ENCODE measurements around the gene AADACL3. TPM values are rescaled to one million over a fixed set of nuclear protein-coding genes. Genes with fewer than 3 reads are reported as not detected.
"Not testable (repeated sequence)": the region's sequence is repeated elsewhere in the genome, so short reads cannot be mapped to it uniquely, and the experiment has no call there.

AADACL3 gene
- total RNA-seq, 2 experiments from 2014 or later: not detected

DNA sequence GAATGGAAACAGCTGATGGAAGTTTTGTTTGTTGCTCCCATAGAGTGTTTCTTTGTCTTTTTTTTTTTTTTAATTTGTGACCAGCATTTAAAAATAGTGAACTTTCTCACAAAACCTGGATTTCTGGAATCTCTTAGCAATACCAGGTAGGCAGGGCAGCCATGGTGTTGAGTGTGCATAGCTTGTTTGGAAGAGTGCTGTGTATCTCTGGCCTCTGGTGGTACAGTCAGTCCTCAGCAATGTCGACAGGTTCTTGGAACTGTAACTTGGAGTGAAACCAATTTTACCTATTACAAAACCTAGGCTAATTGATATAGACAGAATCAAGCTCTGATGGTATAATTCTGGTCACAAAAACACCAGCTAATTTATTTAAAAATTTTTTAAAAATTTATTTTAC lies 6.7 kb downstream of the AADACL3 start:
- no peak overlapping the region for H3K27ac Mint-ChIP-seq
- Histone ChIP-seq H3K36me3 (ENCODE audit: insufficient read depth, low read length) (no peaks in the 10 kb centered on the region), H3K27ac (ENCODE audit: low read depth in 1 of 2, low read length in 2 of 2) (no peak overlapping the region), H3K27me3 (ENCODE audit: control insufficient read depth in 1 of 2, insufficient read depth in 2 of 2, low read length in 2 of 2) (peaks cover 3% of the 10 kb centered on the region in 2 experiments), H3K4me3 (ENCODE audit: low read length) (no peak overlapping the region), H3K9me3 (ENCODE audit: control insufficient read depth in 1 of 2, insufficient read depth in 1 of 2, low read length in 2 of 2) (no peaks in the 10 kb centered on the region), H3K4me1 (ENCODE audit: insufficient read depth, low read length) (no peaks in the 10 kb centered on the region)
- ChIA-PET POLR2A (interaction anchor here (0.6 kb wide), 1 partner anchor 676 kb away, joined by 3 read pairs; no protein-coding TSS in a partner anchor), CTCF (interaction anchor here (1.0 kb wide), 1 partner anchor 11 kb away, joined by 4 read pairs; no protein-coding TSS in a partner anchor)
- ATAC-seq (ENCODE audit: poor library complexity) (no peak), DNase-seq (no peak)
- no peaks in the 10 kb centered on the region for H3K36me3 Mint-ChIP-seq (ENCODE audit: low read depth)
- H3K27me3 Mint-ChIP-seq: peaks cover 43% of the 10 kb centered on the region
- TF ChIP-seq, protein P1, sequence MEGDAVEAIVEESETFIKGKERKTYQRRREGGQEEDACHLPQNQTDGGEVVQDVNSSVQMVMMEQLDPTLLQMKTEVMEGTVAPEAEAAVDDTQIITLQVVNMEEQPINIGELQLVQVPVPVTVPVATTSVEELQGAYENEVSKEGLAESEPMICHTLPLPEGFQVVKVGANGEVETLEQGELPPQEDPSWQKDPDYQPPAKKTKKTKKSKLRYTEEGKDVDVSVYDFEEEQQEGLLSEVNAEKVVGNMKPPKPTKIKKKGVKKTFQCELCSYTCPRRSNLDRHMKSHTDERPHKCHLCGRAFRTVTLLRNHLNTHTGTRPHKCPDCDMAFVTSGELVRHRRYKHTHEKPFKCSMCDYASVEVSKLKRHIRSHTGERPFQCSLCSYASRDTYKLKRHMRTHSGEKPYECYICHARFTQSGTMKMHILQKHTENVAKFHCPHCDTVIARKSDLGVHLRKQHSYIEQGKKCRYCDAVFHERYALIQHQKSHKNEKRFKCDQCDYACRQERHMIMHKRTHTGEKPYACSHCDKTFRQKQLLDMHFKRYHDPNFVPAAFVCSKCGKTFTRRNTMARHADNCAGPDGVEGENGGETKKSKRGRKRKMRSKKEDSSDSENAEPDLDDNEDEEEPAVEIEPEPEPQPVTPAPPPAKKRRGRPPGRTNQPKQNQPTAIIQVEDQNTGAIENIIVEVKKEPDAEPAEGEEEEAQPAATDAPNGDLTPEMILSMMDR (IDR thresholded peaks at IDR 0.05): no peak
- H3K4me3 Mint-ChIP-seq: no peak overlapping the region
- H3K4me1 Mint-ChIP-seq (ENCODE audit: low read depth): no peaks in the 10 kb centered on the region
- no peaks in the 10 kb centered on the region for H3K9me3 Mint-ChIP-seq
- intact Hi-C loops (cut with DNase I, micrococcal nuclease): no loop called here

DNA sequence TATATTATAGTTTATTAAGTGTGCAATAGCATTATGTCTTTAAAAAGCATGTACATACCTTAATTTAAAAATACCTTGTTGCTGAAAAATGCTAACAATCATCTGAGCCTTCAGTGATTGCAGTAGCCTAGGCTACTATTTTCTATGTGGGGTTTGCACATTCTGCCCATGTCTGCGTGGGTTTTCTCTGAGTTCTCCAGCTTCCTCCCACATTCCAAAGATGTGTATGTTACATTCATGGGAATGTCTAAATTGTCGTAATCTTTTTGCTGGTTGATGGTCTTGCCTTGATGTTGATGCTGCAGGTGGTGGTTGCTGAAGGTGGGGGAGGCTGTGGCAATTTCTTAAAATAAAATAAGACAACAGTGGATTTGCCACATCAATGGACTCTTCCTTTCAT lies 12.5 kb downstream of the AADACL3 start:
- no peak overlapping the region for H3K4me3 ChIP-seq (ENCODE audit: low read length)
- H3K9me3 ChIP-seq (ENCODE audit: control insufficient read depth in 1 of 2, insufficient read depth in 1 of 2, low read length in 2 of 2): peaks cover 0 to 3% of the 10 kb centered on the region in 2 experiments
- Mint-ChIP-seq H3K27me3 (peaks cover 69% of the 10 kb centered on the region), H3K4me3 (no peak overlapping the region), H3K4me1 (ENCODE audit: low read depth) (no peaks in the 10 kb centered on the region), H3K27ac (no peak overlapping the region), H3K36me3 (ENCODE audit: low read depth) (no peaks in the 10 kb centered on the region), H3K9me3 (peaks cover 7% of the 10 kb centered on the region)
- peaks cover 0 to 5% of the 10 kb centered on the region in 2 experiments for H3K27me3 ChIP-seq (ENCODE audit: control insufficient read depth in 1 of 2, insufficient read depth in 2 of 2, low read length in 2 of 2)
- ChIA-PET POLR2A (no interaction called here), CTCF (no interaction called here)
- DNase-seq: no peak
- H3K36me3 ChIP-seq (ENCODE audit: insufficient read depth, low read length): no peaks in the 10 kb centered on the region
- TF ChIP-seq, protein P1 (IDR thresholded peaks at IDR 0.05): no peak
- H3K27ac ChIP-seq (ENCODE audit: low read depth in 1 of 2, low read length in 2 of 2): no peak overlapping the region
- intact Hi-C loops (cut with DNase I, micrococcal nuclease): no loop called here
- no peaks in the 10 kb centered on the region for H3K4me1 ChIP-seq (ENCODE audit: insufficient read depth, low read length)
- ATAC-seq (ENCODE audit: poor library complexity): no peak

DNA sequence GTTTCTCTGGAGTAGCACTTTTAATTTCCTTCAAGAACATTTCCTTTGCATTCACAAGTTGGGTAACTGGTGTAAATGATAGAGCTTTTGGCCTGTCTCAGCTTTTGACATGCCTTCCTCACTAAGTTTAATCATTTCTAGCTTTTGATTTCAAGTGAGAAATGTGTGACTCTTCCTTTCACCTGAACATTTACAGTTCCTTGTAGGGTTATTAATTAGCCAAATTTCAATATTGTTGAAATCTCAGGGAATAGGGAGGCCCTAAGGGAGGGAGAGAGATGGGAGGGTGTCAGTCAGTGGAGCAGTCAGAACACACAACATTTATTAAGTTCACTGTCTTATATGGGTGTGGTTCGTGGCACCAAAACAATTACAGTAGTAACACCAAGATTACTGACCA lies 14.2 kb downstream of the AADACL3 start:
- ChIA-PET CTCF (no interaction called here), POLR2A (no interaction called here)
- Mint-ChIP-seq H3K27ac (no peak overlapping the region), H3K4me3 (no peak overlapping the region), H3K4me1 (ENCODE audit: low read depth) (no peaks in the 10 kb centered on the region), H3K9me3 (peaks cover 7% of the 10 kb centered on the region), H3K27me3 (peaks cover 76% of the 10 kb centered on the region), H3K36me3 (ENCODE audit: low read depth) (no peaks in the 10 kb centered on the region)
- TF ChIP-seq, protein P1 (IDR thresholded peaks at IDR 0.05): no peak
- Histone ChIP-seq H3K9me3 (ENCODE audit: control insufficient read depth in 1 of 2, insufficient read depth in 1 of 2, low read length in 2 of 2) (peaks cover 0 to 3% of the 10 kb centered on the region in 2 experiments), H3K27me3 (ENCODE audit: control insufficient read depth in 1 of 2, insufficient read depth in 2 of 2, low read length in 2 of 2) (peaks cover 6 to 13% of the 10 kb centered on the region in 2 experiments), H3K4me3 (ENCODE audit: low read length) (no peak overlapping the region), H3K4me1 (ENCODE audit: insufficient read depth, low read length) (no peaks in the 10 kb centered on the region), H3K27ac (ENCODE audit: low read depth in 1 of 2, low read length in 2 of 2) (no peak overlapping the region), H3K36me3 (ENCODE audit: insufficient read depth, low read length) (no peaks in the 10 kb centered on the region)
- DNase-seq (no peak), ATAC-seq (ENCODE audit: poor library complexity) (no peak)
- intact Hi-C loops (cut with DNase I, micrococcal nuclease): no loop called here

DNA sequence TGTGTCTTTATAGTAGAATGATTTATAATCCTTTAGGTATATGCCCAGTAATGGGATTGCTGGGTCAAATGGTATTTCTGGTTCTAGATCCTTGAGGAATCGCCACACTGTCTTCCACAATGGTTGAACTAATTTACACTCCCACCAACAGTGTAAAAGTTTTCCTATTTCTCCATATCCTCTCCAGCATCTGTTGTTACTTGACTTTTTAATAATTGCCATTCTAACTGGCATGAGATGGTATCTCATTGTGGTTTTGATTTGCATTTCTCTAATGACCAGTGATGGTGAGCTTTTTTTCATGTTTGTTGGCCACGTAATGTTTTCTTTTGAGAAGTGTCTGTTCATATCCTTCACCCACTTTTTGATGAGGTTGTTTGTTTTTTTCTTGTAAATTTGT lies 15.2 kb downstream of the AADACL3 start:
- H3K36me3 Mint-ChIP-seq (ENCODE audit: low read depth); CTCF ChIA-PET; ATAC-seq (ENCODE audit: poor library complexity); intact Hi-C loops (cut with DNase I, micrococcal nuclease); H3K27ac ChIP-seq (ENCODE audit: low read depth in 1 of 2, low read length in 2 of 2); H3K4me3 Mint-ChIP-seq; H3K4me3 ChIP-seq (ENCODE audit: low read length); H3K4me1 ChIP-seq (ENCODE audit: insufficient read depth, low read length); H3K36me3 ChIP-seq (ENCODE audit: insufficient read depth, low read length); H3K9me3 ChIP-seq (ENCODE audit: control insufficient read depth in 1 of 2, insufficient read depth in 1 of 2, low read length in 2 of 2); POLR2A ChIA-PET; H3K27ac Mint-ChIP-seq; H3K4me1 Mint-ChIP-seq (ENCODE audit: low read depth); DNase-seq: not testable (repeated sequence)
- Mint-ChIP-seq H3K27me3 (peaks cover 80% of the 10 kb centered on the region), H3K9me3 (peaks cover 11% of the 10 kb centered on the region)
- H3K27me3 ChIP-seq (ENCODE audit: control insufficient read depth in 1 of 2, insufficient read depth in 2 of 2, low read length in 2 of 2): peaks cover 13 to 15% of the 10 kb centered on the region in 2 experiments

Measured in CD4-positive, alpha-beta T cell (primary cell).